GM12878 (cell line): Measurements from ENCODE around the gene SERPINI1.

ENCODE experiments used
- BCL3 ChIP-seq: IDR thresholded peaks from 2 replicates; pipeline ENCODE4 v1.6.1; 2011; ENCODE audit warnings: borderline replicate concordance, low read depth, mild to moderate bottlenecking, moderate library complexity, low read length; ENCODE audit not compliant: insufficient read depth, poor library complexity, severe bottlenecking
- CEBPZ ChIP-seq: fragments of 150-350 bp; IDR thresholded peaks from 2 replicates; pipeline ENCODE4 v1.6.1; 2016; ENCODE audit warnings: low read depth, low read length
- CTCF ChIP-seq, 3 experiments: IDR thresholded peaks in 2 of 3; conservative IDR thresholded peaks in 1 of 3; 2 replicates each; pipeline ENCODE4 v1.5.1; 2011; ENCODE audit warnings: low read depth in 3 of 3, low read length in 3 of 3, mild to moderate bottlenecking in 3 of 3, control low read depth in 2 of 3, moderate library complexity in 2 of 3, inconsistent platforms in 1 of 3, mixed read lengths in 1 of 3; ENCODE audit not compliant: control insufficient read depth in 2 of 3, insufficient read depth in 1 of 3; ENCODE audit errors: extremely low read depth in 1 of 3
- EZH2 ChIP-seq: IDR thresholded peaks from 2 replicates; pipeline ENCODE4 v1.6.1; 2012; ENCODE audit warnings: low read depth, mild to moderate bottlenecking, control low read depth, inconsistent platforms, low read length, borderline replicate concordance; ENCODE audit not compliant: control insufficient read depth
- MTA3 ChIP-seq: IDR thresholded peaks from 2 replicates; pipeline ENCODE4 v1.6.1; 2012; ENCODE audit warnings: low read length, inconsistent platforms, borderline replicate concordance
- NFIC ChIP-seq: IDR thresholded peaks from 2 replicates; pipeline ENCODE4 v1.6.1; 2012; ENCODE audit warnings: low read depth, mild to moderate bottlenecking, inconsistent platforms, low read length, moderate library complexity
- POLR2AphosphoS2 ChIP-seq: IDR thresholded peaks from 2 replicates; pipeline ENCODE4 v1.6.1; 2011; ENCODE audit warnings: low read depth, mild to moderate bottlenecking, low read length, improper control_type of control experiment, moderate library complexity
- REST ChIP-seq: IDR thresholded peaks from 2 replicates; pipeline ENCODE4 v1.6.1; 2012; ENCODE audit warnings: mild to moderate bottlenecking, low read depth, low read length
- RFX5 ChIP-seq: IDR thresholded peaks from 2 replicates; pipeline ENCODE4 v1.6.1; 2011; ENCODE audit warnings: low read depth, low read length, improper control_type of control experiment
- STAT1 ChIP-seq: fragments of 450-650 bp; conservative IDR thresholded peaks from 2 replicates; pipeline ENCODE4 v1.6.1; 2014; ENCODE audit warnings: antibody characterized with exemption, mild to moderate bottlenecking
- TAF1 ChIP-seq: IDR thresholded peaks from 2 replicates; pipeline ENCODE4 v1.6.1; 2011; ENCODE audit warnings: mild to moderate bottlenecking, low read depth, low read length, borderline replicate concordance

GRCh38 chr3:167835953-167836352, 100.4 kb downstream of the SERPINI1 start:
- TF ChIP-seq REST (no peak), MTA3 (no peak), TAF1 (no peak), BCL3 (no peak), RFX5 (no peak), NFIC (no peak), STAT1 (no peak), CEBPZ (no peak), POLR2AphosphoS2 (no peak), EZH2 (no peak), CTCF (IDR thresholded peaks at IDR 0.05 in 2 of 3, conservative IDR thresholded peaks at IDR 0.05 in 1 of 3; ENCODE audit: control insufficient read depth in 2 of 3, extremely low read depth in 1 of 3, insufficient read depth in 1 of 3, low read depth in 3 of 3, low read length in 3 of 3) (no peak)
